ENCODE results near the gene PTGIS.

The PTGIS gene

GRCh38 chr20:49572857-49573256 lies 4.9 kb upstream of the PTGIS start:
- H3K9me3 ChIP-seq, result no peaks in the 10 kb centered on the region
- DNase-seq, result no peak
- H3K27me3 ChIP-seq, result peaks cover 11% of the 10 kb centered on the region
- no peaks in the 10 kb centered on the region for H3K4me1 ChIP-seq
- H3K4me3 ChIP-seq (ENCODE audit: low read depth, low read length), result no peak overlapping the region
- H3K36me3 ChIP-seq, result no peaks in the 10 kb centered on the region
- no peak for TF ChIP-seq CTCF (IDR thresholded peaks at IDR 0.05; ENCODE audit: low read depth, low read length)

GRCh38 chr20:49571553-49571835 lies 3.6 kb upstream of the PTGIS start:
- no peak for TF ChIP-seq CTCF (IDR thresholded peaks at IDR 0.05; ENCODE audit: low read depth, low read length)
- H3K27me3 ChIP-seq, result peaks cover 20% of the 10 kb centered on the region
- DNase-seq, result no peak
- H3K4me3 ChIP-seq (ENCODE audit: low read depth, low read length), result no peak overlapping the region
- H3K9me3 ChIP-seq, result no peaks in the 10 kb centered on the region
- H3K36me3 ChIP-seq, result no peaks in the 10 kb centered on the region
- no peaks in the 10 kb centered on the region for H3K4me1 ChIP-seq

GRCh38 chr20:49570828-49571552 lies 3.1 kb upstream of the PTGIS start:
- H3K4me3 ChIP-seq (ENCODE audit: low read depth, low read length), result no peak overlapping the region
- no peaks in the 10 kb centered on the region for H3K36me3 ChIP-seq
- no peak for TF ChIP-seq CTCF (IDR thresholded peaks at IDR 0.05; ENCODE audit: low read depth, low read length)
- H3K4me1 ChIP-seq, result no peaks in the 10 kb centered on the region
- DNase-seq, result no peak
- peaks cover 20% of the 10 kb centered on the region for H3K27me3 ChIP-seq
- no peaks in the 10 kb centered on the region for H3K9me3 ChIP-seq

GRCh38 chr20:49570161-49570827 lies 2.4 kb upstream of the PTGIS start:
- Histone ChIP-seq H3K9me3 (no peaks in the 10 kb centered on the region), H3K4me1 (no peaks in the 10 kb centered on the region), H3K27me3 (peaks cover 23% of the 10 kb centered on the region), H3K4me3 (ENCODE audit: low read depth, low read length) (no peak overlapping the region), H3K36me3 (no peaks in the 10 kb centered on the region)
- no peak for TF ChIP-seq CTCF (IDR thresholded peaks at IDR 0.05; ENCODE audit: low read depth, low read length)
- no peak for DNase-seq

GRCh38 chr20:49569411-49570115 lies 1.6 kb upstream of the PTGIS start:
- Histone ChIP-seq H3K4me3 (ENCODE audit: low read depth, low read length) (no peak overlapping the region), H3K4me1 (no peaks in the 10 kb centered on the region), H3K27me3 (peaks cover 23% of the 10 kb centered on the region), H3K9me3 (no peaks in the 10 kb centered on the region), H3K36me3 (no peaks in the 10 kb centered on the region)
- TF ChIP-seq CTCF (IDR thresholded peaks at IDR 0.05; ENCODE audit: low read depth, low read length), result no peak
- no peak for DNase-seq

All from BE2C (cell line).